ENCODE measurements around the gene MYOF. TPM values are rescaled to one million over a fixed set of nuclear protein-coding genes. Genes with fewer than 3 reads are reported as not detected.
"Not testable (repeated sequence)": the region's sequence is repeated elsewhere in the genome, so short reads cannot be mapped to it uniquely, and the experiment has no call there.

Gene MYOF
- total RNA-seq, 2 experiments from 2014 or later: 4.9 to 5.4 TPM

- DNase-seq (no peak), ATAC-seq (no peak)
- H3K9me3 Mint-ChIP-seq: no peaks in the 10 kb centered on the region
- no peak overlapping the region for H3K4me3 Mint-ChIP-seq
- H3K27me3 Mint-ChIP-seq: no peaks in the 10 kb centered on the region
- ChIA-PET CTCF (interaction anchor here (0.9 to 3.7 kb wide), 7 partner anchors 9 to 144 kb away, joined by 3 to 27 read pairs (median 6); partner anchors contain the start of gene MYOF), POLR2A (no interaction called here)
- no peaks in the 10 kb centered on the region for H3K4me1 Mint-ChIP-seq (ENCODE audit: low read depth)
- no peaks in the 10 kb centered on the region for H3K36me3 Mint-ChIP-seq (ENCODE audit: low read depth)
- no peak overlapping the region for H3K27ac Mint-ChIP-seq
- intact Hi-C loops (cut with micrococcal nuclease): no loop called here
- TF ChIP-seq, protein P1, sequence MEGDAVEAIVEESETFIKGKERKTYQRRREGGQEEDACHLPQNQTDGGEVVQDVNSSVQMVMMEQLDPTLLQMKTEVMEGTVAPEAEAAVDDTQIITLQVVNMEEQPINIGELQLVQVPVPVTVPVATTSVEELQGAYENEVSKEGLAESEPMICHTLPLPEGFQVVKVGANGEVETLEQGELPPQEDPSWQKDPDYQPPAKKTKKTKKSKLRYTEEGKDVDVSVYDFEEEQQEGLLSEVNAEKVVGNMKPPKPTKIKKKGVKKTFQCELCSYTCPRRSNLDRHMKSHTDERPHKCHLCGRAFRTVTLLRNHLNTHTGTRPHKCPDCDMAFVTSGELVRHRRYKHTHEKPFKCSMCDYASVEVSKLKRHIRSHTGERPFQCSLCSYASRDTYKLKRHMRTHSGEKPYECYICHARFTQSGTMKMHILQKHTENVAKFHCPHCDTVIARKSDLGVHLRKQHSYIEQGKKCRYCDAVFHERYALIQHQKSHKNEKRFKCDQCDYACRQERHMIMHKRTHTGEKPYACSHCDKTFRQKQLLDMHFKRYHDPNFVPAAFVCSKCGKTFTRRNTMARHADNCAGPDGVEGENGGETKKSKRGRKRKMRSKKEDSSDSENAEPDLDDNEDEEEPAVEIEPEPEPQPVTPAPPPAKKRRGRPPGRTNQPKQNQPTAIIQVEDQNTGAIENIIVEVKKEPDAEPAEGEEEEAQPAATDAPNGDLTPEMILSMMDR (IDR thresholded peaks at IDR 0.05): no peak
Observed at GRCh38 chr10:93367664-93368063, 114.5 kb downstream of the MYOF start.

- no peak for DNase-seq
- ChIA-PET CTCF (interaction anchor here (1.8 to 4.0 kb wide), 3 partner anchors 11 to 147 kb away, joined by 6 to 16 read pairs (median 15); partner anchors contain the start of gene MYOF), POLR2A (no interaction called here)
- no peaks in the 10 kb centered on the region for H3K9me3 Mint-ChIP-seq
- no peaks in the 10 kb centered on the region for H3K36me3 Mint-ChIP-seq (ENCODE audit: low read depth)
- intact Hi-C loops (cut with micrococcal nuclease): no loop called here
- peak overlapping the region; percentile 4 for H3K27ac Mint-ChIP-seq
- TF ChIP-seq, protein P1 (IDR thresholded peaks at IDR 0.05): no peak
- H3K4me3 Mint-ChIP-seq: no peak overlapping the region
- no peak for ATAC-seq
- no peaks in the 10 kb centered on the region for H3K4me1 Mint-ChIP-seq (ENCODE audit: low read depth)
- peaks cover 1% of the 10 kb centered on the region for H3K27me3 Mint-ChIP-seq
Observed at GRCh38 chr10:93364966-93365365, 117.2 kb downstream of the MYOF start.

DNA sequence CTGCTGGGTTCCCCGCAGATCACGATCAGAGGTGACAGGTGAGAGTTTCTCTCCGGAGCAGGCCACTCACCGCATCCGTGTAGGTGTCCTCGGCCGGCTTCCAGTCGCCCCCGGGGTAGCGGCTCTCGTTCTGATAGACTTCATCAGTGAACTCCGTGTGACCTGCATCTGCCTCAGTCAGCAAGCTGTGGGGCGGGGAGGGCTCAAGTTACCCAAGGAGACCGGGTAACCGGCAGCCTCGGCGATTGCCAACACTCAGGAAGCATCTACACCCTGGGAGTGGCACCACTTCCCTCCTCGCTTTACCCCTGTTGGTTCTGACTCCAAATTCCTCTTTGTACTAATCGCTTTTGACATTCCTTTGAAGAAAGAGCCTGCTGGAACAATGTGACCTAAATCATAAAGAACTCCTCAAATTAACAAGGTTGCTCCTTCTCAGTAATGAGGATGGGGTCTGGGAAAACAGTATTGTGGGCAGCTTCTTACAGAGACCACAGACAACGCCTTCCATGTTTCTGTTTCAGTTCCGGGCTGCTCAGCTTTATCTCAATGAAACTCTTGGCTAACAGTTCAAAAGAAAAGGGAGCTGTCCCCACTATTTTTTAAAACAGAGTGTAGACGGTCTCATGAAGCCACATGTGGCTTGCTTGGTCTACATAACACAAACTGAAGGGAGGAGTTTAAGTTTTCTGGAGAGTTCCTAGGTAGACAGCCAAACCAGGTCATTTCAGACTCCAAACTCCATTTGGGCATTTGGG, 118.1 kb downstream of the MYOF start:
- CTCF ChIA-PET: interaction anchor here (2.0 to 4.0 kb wide), 3 partner anchors 12 to 118 kb away, joined by 12 to 16 read pairs (median 15); partner anchors contain the start of gene MYOF
- Mint-ChIP-seq H3K27me3 (peaks cover 4% of the 10 kb centered on the region), H3K4me3 (no peak overlapping the region), H3K36me3 (ENCODE audit: low read depth) (no peaks in the 10 kb centered on the region), H3K4me1 (ENCODE audit: low read depth) (no peaks in the 10 kb centered on the region), H3K9me3 (no peaks in the 10 kb centered on the region), H3K27ac (no peak overlapping the region)
- TF ChIP-seq, protein P1 (IDR thresholded peaks at IDR 0.05): no peak
- intact Hi-C loops (cut with micrococcal nuclease): no loop called here
- ATAC-seq: no peak
- no peak for DNase-seq
- POLR2A ChIA-PET: interaction anchor here (1.2 kb wide), 1 partner anchor 297 kb away, joined by 3 read pairs; no protein-coding TSS in a partner anchor

DNA sequence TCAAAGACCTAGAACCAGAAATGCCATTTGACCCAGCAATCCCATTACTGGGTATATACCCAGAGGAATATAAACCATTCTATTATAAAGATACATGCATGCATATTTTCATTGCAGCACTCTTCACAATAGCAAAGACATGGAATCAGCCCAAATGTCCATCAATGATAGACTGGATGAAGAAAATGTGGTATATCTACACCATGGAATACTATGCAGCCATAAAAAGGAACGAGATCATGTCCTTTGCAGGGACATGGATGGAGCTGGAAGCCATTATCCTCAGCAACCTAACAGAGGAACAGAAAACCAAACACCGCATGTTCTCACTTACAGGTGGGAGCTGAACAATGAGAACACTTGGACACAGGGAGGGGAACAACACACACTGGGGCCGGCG, 123.7 kb downstream of the MYOF start:
- H3K4me3 Mint-ChIP-seq; ATAC-seq; DNase-seq; POLR2A ChIA-PET; H3K36me3 Mint-ChIP-seq (ENCODE audit: low read depth); H3K9me3 Mint-ChIP-seq; H3K27ac Mint-ChIP-seq; H3K4me1 Mint-ChIP-seq (ENCODE audit: low read depth): not testable (repeated sequence)
- intact Hi-C loops (cut with micrococcal nuclease): loop anchor here (10.0 kb wide), 2 partner anchors 244 to 394 kb away; no protein-coding TSS in a partner anchor
- CTCF ChIA-PET: interaction anchor here (0.6 to 3.4 kb wide), 23 partner anchors 8 to 468 kb away, joined by 3 to 30 read pairs (median 5); partner anchors contain the start of gene MYOF
- peaks cover 19% of the 10 kb centered on the region for H3K27me3 Mint-ChIP-seq

- ChIA-PET POLR2A (no interaction called here), CTCF (interaction anchor here (0.6 to 3.4 kb wide), 35 partner anchors 9 to 468 kb away, joined by 3 to 30 read pairs (median 4); partner anchors contain the start of genes CEP55 and MYOF)
- H3K27ac Mint-ChIP-seq: no peak overlapping the region
- DNase-seq (peak; percentile 36), ATAC-seq (peak; percentile 77)
- H3K36me3 Mint-ChIP-seq (ENCODE audit: low read depth): peaks cover 7% of the 10 kb centered on the region
- H3K9me3 Mint-ChIP-seq: no peaks in the 10 kb centered on the region
- H3K4me3 Mint-ChIP-seq: no peak overlapping the region
- intact Hi-C loops (cut with micrococcal nuclease): loop anchor here (10.0 kb wide), 2 partner anchors 243 to 393 kb away; no protein-coding TSS in a partner anchor
- H3K27me3 Mint-ChIP-seq: peaks cover 22% of the 10 kb centered on the region
- H3K4me1 Mint-ChIP-seq (ENCODE audit: low read depth): peaks cover 6% of the 10 kb centered on the region
- TF ChIP-seq, protein P1 (IDR thresholded peaks at IDR 0.05): peak; percentile 58
Observed at GRCh38 chr10:93357680-93358079, 124.5 kb downstream of the MYOF start.

All from activated CD8-positive, alpha-beta T cell treated with anti-CD3 and anti-CD28 coated beads for 36 hours (primary cell).